Endothelial cell of umbilical vein (primary cell): ENCODE data around the gene ANKH. TPM values are rescaled to one million over a fixed set of nuclear protein-coding genes. Genes with fewer than 3 reads are reported as not detected.

Experiments
- BruUV-seq: library from RNA; stranded (reverse); fragments of 400-500 nt; replicated peaks from 2 replicates; lab custom pipeline; 2021; lab: Mats Ljungman, UMichigan
- CTCF ChIA-PET: fragments of 300-600, 350-600 bp; sonication (Branson Sonifier 250); formaldehyde crosslinking; loops from one replicate; lab custom pipeline; 2021; ENCODE audit warnings: antibody characterized with exemption, inconsistent platforms; lab: Charles Lee
- POLR2A ChIA-PET: fragments of 300-600, 350-600 bp; sonication (Branson Sonifier 250); formaldehyde crosslinking; loops from one replicate; lab custom pipeline; 2021; ENCODE audit warnings: antibody characterized with exemption, inconsistent platforms; lab: Charles Lee
- DNase-seq: peaks from one replicate; pipeline ENCODE4 v3.0.0-alpha.2; 2011; ENCODE audit warnings: low read depth, low spot score
- FAIRE-seq: peaks from 2 replicates; lab custom pipeline; 2011; peaks lifted over from hg19 to GRCh38; lab: Jason Lieb, UNC
- H2AFZ ChIP-seq: 2 replicates; pipeline ENCODE4 v1.6.0; 2012; ENCODE audit warnings: low read depth, low read length, control low read depth, inconsistent platforms
- H3K27ac ChIP-seq: 2 replicates; pipeline ENCODE4 v1.5.1; 2011; ENCODE audit warnings: low read depth, mild to moderate bottlenecking, control low read depth, low read length, moderate library complexity; ENCODE audit not compliant: insufficient read depth
- H3K27me3 ChIP-seq, 2 experiments: 2 replicates each; pipeline versions ENCODE4 v1.6.0 to v1.6.1; 2011; ENCODE audit warnings: low read length in 2 of 2, mixed read lengths in 1 of 2; ENCODE audit not compliant: control insufficient read depth in 2 of 2, insufficient read depth in 2 of 2
- H3K36me3 ChIP-seq, 2 experiments: 2 replicates in 1 of 2; 3 replicates in 1 of 2; pipeline ENCODE4 v1.5.1; 2011; ENCODE audit warnings: low read length in 2 of 2, mild to moderate bottlenecking in 1 of 2, moderate library complexity in 1 of 2; ENCODE audit not compliant: control insufficient read depth in 2 of 2, insufficient read depth in 2 of 2; ENCODE audit errors: extremely low read depth in 1 of 2
- H3K4me1 ChIP-seq: 3 replicates; pipeline ENCODE4 v1.5.1; 2011; ENCODE audit warnings: mild to moderate bottlenecking, low read length; ENCODE audit not compliant: control insufficient read depth, insufficient read depth; ENCODE audit errors: extremely low read depth
- H3K4me2 ChIP-seq: 2 replicates; pipeline ENCODE4 v1.6.1; 2011; ENCODE audit warnings: low read length, control low read depth, mixed read lengths; ENCODE audit not compliant: insufficient read depth
- H3K4me3 ChIP-seq, 3 experiments: fragments of 200-600 bp in 1 of 3; sonication (generic), shearing (Covaris generic) in 1 of 3; replicated peaks in 1 of 3; 2 replicates each; pipeline ENCODE4 v1.5.1; 2011 to 2016; ENCODE audit warnings: control low read depth in 3 of 3, low read length in 3 of 3, mild to moderate bottlenecking in 2 of 3, inconsistent platforms in 1 of 3, low read depth in 1 of 3, moderate library complexity in 1 of 3; ENCODE audit not compliant: insufficient read depth in 1 of 3
- H3K79me2 ChIP-seq: 2 replicates; pipeline ENCODE4 v1.6.0; 2012; ENCODE audit warnings: low read length, inconsistent platforms; ENCODE audit not compliant: control insufficient read depth, insufficient read depth
- H3K9ac ChIP-seq: replicated peaks from 2 replicates; pipeline ENCODE3; 2011; ENCODE audit warnings: low read length, control low read depth; ENCODE audit not compliant: insufficient read depth; ENCODE audit errors: extremely low read depth
- H3K9me1 ChIP-seq: replicated peaks from 3 replicates; pipeline ENCODE4 v1.6.0; 2011; ENCODE audit warnings: mild to moderate bottlenecking, low read length; ENCODE audit not compliant: control insufficient read depth, insufficient read depth; ENCODE audit errors: extremely low read depth
- H3K9me3 ChIP-seq: replicated peaks from 2 replicates; pipeline ENCODE4 v1.5.1; 2012; ENCODE audit warnings: low read length, inconsistent platforms; ENCODE audit not compliant: control insufficient read depth, insufficient read depth
- H4K20me1 ChIP-seq: replicated peaks from 2 replicates; pipeline ENCODE3; 2011; ENCODE audit warnings: mild to moderate bottlenecking, low read length; ENCODE audit not compliant: control insufficient read depth, insufficient read depth; ENCODE audit errors: extremely low read depth
- CTCF ChIP-seq, 2 donors: IDR thresholded peaks; 1 replicate in 1 of 2; 2 replicates in 1 of 2; pipeline ENCODE4 v1.5.1; 2011; ENCODE audit warnings: low read length in 2 of 2, mild to moderate bottlenecking in 2 of 2, moderate library complexity in 2 of 2, control low read depth in 1 of 2, inconsistent platforms in 1 of 2, low read depth in 1 of 2; ENCODE audit not compliant: insufficient read depth in 1 of 2; ENCODE audit errors: extremely low read depth in 1 of 2
- EZH2 ChIP-seq: IDR thresholded peaks from 2 replicates; pipeline ENCODE4 v1.6.1; 2012; ENCODE audit warnings: borderline replicate concordance, low read depth, mild to moderate bottlenecking, moderate library complexity, low read length, inconsistent platforms; ENCODE audit not compliant: severe bottlenecking
- FOS ChIP-seq: IDR thresholded peaks from 2 replicates; pipeline ENCODE4 v1.6.1; 2011; ENCODE audit warnings: mild to moderate bottlenecking, low read length, moderate library complexity, borderline replicate concordance; ENCODE audit not compliant: insufficient read depth
- GATA2 ChIP-seq: IDR thresholded peaks from 2 replicates; pipeline ENCODE4 v1.7.0; 2011; ENCODE audit warnings: low read depth, mild to moderate bottlenecking, moderate library complexity, mixed read lengths, low read length; ENCODE audit not compliant: insufficient read length, insufficient read depth
- JUN ChIP-seq: IDR thresholded peaks from 2 replicates; pipeline ENCODE4 v1.6.1; 2011; ENCODE audit warnings: borderline replicate concordance, low read depth; ENCODE audit not compliant: insufficient read length, insufficient read depth
- MYC ChIP-seq: IDR thresholded peaks from one replicate; pipeline ENCODE4 v1.6.1; 2011; ENCODE audit warnings: mild to moderate bottlenecking, low read depth, low read length
- POLR2A ChIP-seq: IDR thresholded peaks from 2 replicates; pipeline ENCODE4 v1.6.1; 2012; ENCODE audit warnings: low read depth, mild to moderate bottlenecking, control low read depth, low read length
- POLR2AphosphoS5 ChIP-seq: IDR thresholded peaks from 2 replicates; pipeline ENCODE4 v1.6.1; 2012; ENCODE audit warnings: low read depth, mild to moderate bottlenecking, control low read depth, low read length, moderate library complexity; ENCODE audit not compliant: insufficient read depth
- dilution Hi-C: fragments of 300-500 bp; cut with MboI; formaldehyde crosslinking; loops from one replicate; pipeline ENCODE4 v1.15.0; 2019; ENCODE audit warnings: low sequenced_read_pairs; ENCODE audit not compliant: extremely low pct_ligation_motif_present
- intact Hi-C: fragments of 100-400 bp; cut with micrococcal nuclease; formaldehyde crosslinking; loops from one replicate; pipeline ENCODE4 v1.10.0; 2022
- polyA plus RNA-seq, 4 experiments: library from polyadenylated mRNA; depleted of rRNA in 3 of 4; stranded (reverse) in 3 of 4; unstranded in 1 of 4; fragments of >200 nt; gene quantifications; 2 replicates each; pipeline versions ENCODE4 v1.2.1 to v1.2.3, GENCODE V29; 2011 to 2012; ENCODE audit warnings: missing spikeins in 1 of 4
- total RNA-seq: library from RNA; stranded (reverse); gene quantifications from 2 replicates; pipeline ENCODE4 v1.2.3, GENCODE V29; 2021
- TF ChIP-seq, protein P1 (sequence below): IDR thresholded peaks from 2 replicates; pipeline ENCODE4 v1.6.1; 2011; ENCODE audit not compliant: insufficient read depth, insufficient read length

ANKH gene
- total and polyA plus RNA-seq, 2 donors (not counting 3 experiments of a cell fraction or from before 2014, with no cell fraction given) = 12.7 to 31.4 TPM

GRCh38 chr5:14668181-14668591 is 203.4 kb downstream of the ANKH start:
- H3K9ac ChIP-seq = no peak overlapping the region
- no peak overlapping the region for H3K4me3 ChIP-seq
- ChIA-PET POLR2A (no interaction called here), CTCF (interaction anchor here (3.0 kb wide), 1 partner anchor 17 kb away, joined by 13 read pairs; no protein-coding TSS in a partner anchor)
- no peak overlapping the region for H3K27ac ChIP-seq
- H2AFZ ChIP-seq = no peak overlapping the region
- H3K4me1 ChIP-seq = peaks cover 25% of the 10 kb centered on the region
- FAIRE-seq (no peak), DNase-seq (no peak)
- intact Hi-C loops = no loop called here
- H3K9me1 ChIP-seq = no peaks in the 10 kb centered on the region
- no peaks in the 10 kb centered on the region for H3K27me3 ChIP-seq
- peaks cover 3% of the 10 kb centered on the region for H4K20me1 ChIP-seq
- no peak for TF ChIP-seq JUN
- no peak for TF ChIP-seq POLR2AphosphoS5
- TF ChIP-seq MYC = no peak
- no peak for TF ChIP-seq GATA2
- no peak for TF ChIP-seq EZH2
- TF ChIP-seq, protein P1, sequence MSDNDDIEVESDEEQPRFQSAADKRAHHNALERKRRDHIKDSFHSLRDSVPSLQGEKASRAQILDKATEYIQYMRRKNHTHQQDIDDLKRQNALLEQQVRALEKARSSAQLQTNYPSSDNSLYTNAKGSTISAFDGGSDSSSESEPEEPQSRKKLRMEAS = no peak
- TF ChIP-seq POLR2A = no peak
- no peak for TF ChIP-seq CTCF (IDR thresholded peaks at IDR 0.05; ENCODE audit: extremely low read depth in 1 of 2, insufficient read depth in 1 of 2, low read depth in 1 of 2, low read length in 2 of 2)
- TF ChIP-seq FOS = no peak
- H3K9me3 ChIP-seq = no peaks in the 10 kb centered on the region
- dilution Hi-C loops = no loop called here
- peaks cover 78% of the 10 kb centered on the region for H3K79me2 ChIP-seq
- peaks cover 0 to 3% of the 10 kb centered on the region in 2 experiments for H3K36me3 ChIP-seq
- BruUV-seq = no TSS peak
- H3K4me2 ChIP-seq = no peak overlapping the region
